ENCODE results near the gene PPM1M. TPM values are rescaled to one million over a fixed set of nuclear protein-coding genes. Genes with fewer than 3 reads are reported as not detected.

PPM1M gene
- total and polyA plus RNA-seq, 10 of the 15 experiments (the other 5 are each of a cell fraction or from before 2014, with no cell fraction given), result 7.3 to 24.8 (median 15.8) TPM

- no peak for TF ChIP-seq ZBTB40 (IDR thresholded peaks at IDR 0.05; ENCODE audit: borderline replicate concordance)
- no peak for TF ChIP-seq CBX3 (IDR thresholded peaks at IDR 0.05; ENCODE audit: borderline replicate concordance, low read depth)
- TF ChIP-seq BRCA1 (IDR thresholded peaks at IDR 0.05; ENCODE audit: low read depth, low read length), result no peak
- TF ChIP-seq MAX (IDR thresholded peaks at IDR 0.05; ENCODE audit: low read depth, low read length), result peak; percentile 15; the same call in 1 of the 2 replicates
- TF ChIP-seq NR2C1 (IDR thresholded peaks at IDR 0.05), result peak; percentile 28; the same call in 1 of the 2 replicates
- TF ChIP-seq SRF (IDR thresholded peaks at IDR 0.05; ENCODE audit: low read depth in 2 of 2, low read length in 2 of 2), result no peak
- TF ChIP-seq CHD1 (IDR thresholded peaks at IDR 0.05; ENCODE audit: low read depth, low read length), result no peak
- TF ChIP-seq BCL3 (IDR thresholded peaks at IDR 0.05; ENCODE audit: borderline replicate concordance, insufficient read depth, low read depth, low read length, poor library complexity, severe bottlenecking), result no peak
- peak; percentile 97 for TF ChIP-seq GATAD2B (conservative IDR thresholded peaks at IDR 0.05; ENCODE audit: low read depth)
- TF ChIP-seq PBX3 (IDR thresholded peaks at IDR 0.05; ENCODE audit: insufficient replicate concordance, low read depth, low read length), result peak; percentile 72
- TF ChIP-seq FOXM1 (IDR thresholded peaks at IDR 0.05; ENCODE audit: low read depth, low read length), result no peak
- TF ChIP-seq HDAC6 (IDR thresholded peaks at IDR 0.05; ENCODE audit: unreplicated experiment), result no peak
- no peak for TF ChIP-seq ELK1 (IDR thresholded peaks at IDR 0.05; ENCODE audit: low read depth, low read length)
- peak; percentile 72; the same call in 1 of the 2 replicates for TF ChIP-seq HDGF (IDR thresholded peaks at IDR 0.05)
- TF ChIP-seq CBX5 (IDR thresholded peaks at IDR 0.05; ENCODE audit: low read depth), result no peak
- TF ChIP-seq IRF3 (IDR thresholded peaks at IDR 0.05), result no peak
- no peak for TF ChIP-seq PML (IDR thresholded peaks at IDR 0.05; ENCODE audit: low read length)
- no peak for TF ChIP-seq SPI1 (IDR thresholded peaks at IDR 0.05; ENCODE audit: borderline replicate concordance, insufficient read depth, low read depth, low read length)
- peak; percentile 38; the same call in 1 of the 2 replicates for TF ChIP-seq NR2F1 (conservative IDR thresholded peaks at IDR 0.05)
- no peak for TF ChIP-seq ZBED1 (IDR thresholded peaks at IDR 0.05; ENCODE audit: borderline replicate concordance)
These were observed 6.5 kb upstream of the PPM1M start, which contains the start of gene TWF2 (continued) for GRCh38 chr3:52238761-52239701.
